Panc1 (cell line): ENCODE data around the gene KIAA1755.

Experiments used
- TF ChIP-seq, protein P1 (sequence below): fragments of 450-650 bp; IDR thresholded peaks from 2 replicates; pipeline ENCODE4 v1.5.1; 2017; ENCODE audit warnings: mild to moderate bottlenecking
- TF ChIP-seq, protein P2 (sequence below), 2 experiments: IDR thresholded peaks; 2 replicates each; pipeline ENCODE4 v1.6.1; 2011 to 2012; ENCODE audit warnings: low read depth in 2 of 2, control low read depth in 1 of 2, low read length in 1 of 2, mild to moderate bottlenecking in 1 of 2, moderate library complexity in 1 of 2; ENCODE audit not compliant: insufficient read depth in 1 of 2

DNA sequence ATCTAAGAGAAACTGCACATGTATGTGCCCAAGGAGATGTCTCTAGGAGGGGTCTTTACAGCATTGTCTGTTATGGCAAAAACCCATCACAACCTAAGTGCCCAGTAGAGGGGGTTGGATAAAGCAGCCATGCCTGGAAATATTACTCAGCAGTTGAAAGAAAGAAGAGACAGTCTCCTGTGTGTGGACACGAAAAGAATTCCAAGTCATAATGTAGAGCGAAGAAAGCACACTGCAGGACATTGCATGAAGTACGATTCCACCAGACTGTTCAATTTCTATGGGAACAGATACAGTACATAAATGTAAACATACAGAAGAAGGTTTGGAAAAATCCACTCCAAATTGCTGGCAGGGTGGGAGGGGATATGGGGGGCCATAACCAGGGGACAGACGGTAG, 88.1 kb downstream of the KIAA1755 start:
- TF ChIP-seq, protein P1, sequence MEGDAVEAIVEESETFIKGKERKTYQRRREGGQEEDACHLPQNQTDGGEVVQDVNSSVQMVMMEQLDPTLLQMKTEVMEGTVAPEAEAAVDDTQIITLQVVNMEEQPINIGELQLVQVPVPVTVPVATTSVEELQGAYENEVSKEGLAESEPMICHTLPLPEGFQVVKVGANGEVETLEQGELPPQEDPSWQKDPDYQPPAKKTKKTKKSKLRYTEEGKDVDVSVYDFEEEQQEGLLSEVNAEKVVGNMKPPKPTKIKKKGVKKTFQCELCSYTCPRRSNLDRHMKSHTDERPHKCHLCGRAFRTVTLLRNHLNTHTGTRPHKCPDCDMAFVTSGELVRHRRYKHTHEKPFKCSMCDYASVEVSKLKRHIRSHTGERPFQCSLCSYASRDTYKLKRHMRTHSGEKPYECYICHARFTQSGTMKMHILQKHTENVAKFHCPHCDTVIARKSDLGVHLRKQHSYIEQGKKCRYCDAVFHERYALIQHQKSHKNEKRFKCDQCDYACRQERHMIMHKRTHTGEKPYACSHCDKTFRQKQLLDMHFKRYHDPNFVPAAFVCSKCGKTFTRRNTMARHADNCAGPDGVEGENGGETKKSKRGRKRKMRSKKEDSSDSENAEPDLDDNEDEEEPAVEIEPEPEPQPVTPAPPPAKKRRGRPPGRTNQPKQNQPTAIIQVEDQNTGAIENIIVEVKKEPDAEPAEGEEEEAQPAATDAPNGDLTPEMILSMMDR = peak; percentile 24; the same call in 1 of the 2 replicates
- TF ChIP-seq, protein P2, sequence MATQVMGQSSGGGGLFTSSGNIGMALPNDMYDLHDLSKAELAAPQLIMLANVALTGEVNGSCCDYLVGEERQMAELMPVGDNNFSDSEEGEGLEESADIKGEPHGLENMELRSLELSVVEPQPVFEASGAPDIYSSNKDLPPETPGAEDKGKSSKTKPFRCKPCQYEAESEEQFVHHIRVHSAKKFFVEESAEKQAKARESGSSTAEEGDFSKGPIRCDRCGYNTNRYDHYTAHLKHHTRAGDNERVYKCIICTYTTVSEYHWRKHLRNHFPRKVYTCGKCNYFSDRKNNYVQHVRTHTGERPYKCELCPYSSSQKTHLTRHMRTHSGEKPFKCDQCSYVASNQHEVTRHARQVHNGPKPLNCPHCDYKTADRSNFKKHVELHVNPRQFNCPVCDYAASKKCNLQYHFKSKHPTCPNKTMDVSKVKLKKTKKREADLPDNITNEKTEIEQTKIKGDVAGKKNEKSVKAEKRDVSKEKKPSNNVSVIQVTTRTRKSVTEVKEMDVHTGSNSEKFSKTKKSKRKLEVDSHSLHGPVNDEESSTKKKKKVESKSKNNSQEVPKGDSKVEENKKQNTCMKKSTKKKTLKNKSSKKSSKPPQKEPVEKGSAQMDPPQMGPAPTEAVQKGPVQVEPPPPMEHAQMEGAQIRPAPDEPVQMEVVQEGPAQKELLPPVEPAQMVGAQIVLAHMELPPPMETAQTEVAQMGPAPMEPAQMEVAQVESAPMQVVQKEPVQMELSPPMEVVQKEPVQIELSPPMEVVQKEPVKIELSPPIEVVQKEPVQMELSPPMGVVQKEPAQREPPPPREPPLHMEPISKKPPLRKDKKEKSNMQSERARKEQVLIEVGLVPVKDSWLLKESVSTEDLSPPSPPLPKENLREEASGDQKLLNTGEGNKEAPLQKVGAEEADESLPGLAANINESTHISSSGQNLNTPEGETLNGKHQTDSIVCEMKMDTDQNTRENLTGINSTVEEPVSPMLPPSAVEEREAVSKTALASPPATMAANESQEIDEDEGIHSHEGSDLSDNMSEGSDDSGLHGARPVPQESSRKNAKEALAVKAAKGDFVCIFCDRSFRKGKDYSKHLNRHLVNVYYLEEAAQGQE (IDR thresholded peaks at IDR 0.05; ENCODE audit: insufficient read depth in 1 of 2, low read depth in 2 of 2, low read length in 1 of 2) = no peak
